ENCODE data around the gene MAP2K1.
"Not testable (repeated sequence)": the region's sequence is repeated elsewhere in the genome, so short reads cannot be mapped to it uniquely, and the experiment has no call there.

The MAP2K1 gene

DNA sequence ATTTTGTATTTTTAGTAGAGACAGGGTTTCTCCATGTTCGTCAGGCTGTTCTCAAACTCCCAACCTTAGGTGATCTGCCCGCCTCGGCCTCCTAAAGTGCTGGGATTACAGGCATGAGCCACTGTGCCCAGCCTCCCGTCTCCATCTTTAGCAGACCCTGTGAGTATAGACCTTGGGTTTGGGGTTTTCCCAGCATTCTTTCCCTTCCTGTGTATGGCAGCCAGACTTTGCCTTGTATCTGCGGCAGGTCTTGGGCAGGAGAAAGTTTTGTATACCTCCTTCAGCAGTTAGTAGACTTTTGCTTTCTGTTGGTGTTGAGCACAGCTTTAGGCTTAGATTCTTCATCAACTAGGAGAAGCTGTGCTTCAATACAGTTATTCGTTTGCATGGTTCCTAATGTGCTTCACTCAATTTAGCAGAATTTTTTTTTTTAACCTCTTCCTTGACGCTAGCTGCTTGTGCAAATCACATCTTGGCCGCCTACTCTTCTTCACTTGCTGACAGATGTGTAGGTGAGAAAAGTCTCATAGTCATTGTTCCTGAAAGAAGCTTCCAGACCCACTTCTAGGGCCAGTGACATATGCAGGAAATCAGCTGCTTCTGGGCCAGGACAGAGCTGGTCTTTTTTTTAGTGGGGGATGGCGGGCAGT is 38.4 kb downstream of the MAP2K1 start:
- no peak for DNase-seq (ENCODE audit: low read depth)

DNA sequence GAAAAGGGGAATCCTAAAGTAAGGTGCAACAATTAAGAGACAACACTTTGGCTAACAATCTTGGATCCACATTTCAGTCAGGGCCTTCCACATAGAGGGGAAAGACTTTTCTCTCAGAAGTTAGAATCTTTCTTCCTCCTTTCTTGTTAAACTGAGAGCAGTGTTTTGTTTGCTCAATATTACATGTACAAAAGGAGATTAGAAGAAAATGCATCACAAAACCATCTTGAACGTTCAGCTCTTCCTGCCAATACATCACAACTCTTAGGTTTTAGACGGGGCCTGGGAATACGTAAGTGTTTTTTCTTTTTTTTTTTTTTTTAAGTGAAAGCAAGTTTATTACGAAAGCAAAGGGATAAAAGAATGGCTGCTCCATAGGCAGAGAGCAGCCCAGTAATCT is 39.1 kb downstream of the MAP2K1 start:
- no peak for DNase-seq (ENCODE audit: low read depth)

GRCh38 chr15:66429117-66429516 is 42.4 kb downstream of the MAP2K1 start:
- no peak for DNase-seq (ENCODE audit: low read depth)

GRCh38 chr15:66429546-66429945 is 42.8 kb downstream of the MAP2K1 start:
- no peak for DNase-seq (ENCODE audit: low read depth)

GRCh38 chr15:66430627-66431255 is 44.0 kb downstream of the MAP2K1 start:
- no peak for DNase-seq (ENCODE audit: low read depth)

DNA sequence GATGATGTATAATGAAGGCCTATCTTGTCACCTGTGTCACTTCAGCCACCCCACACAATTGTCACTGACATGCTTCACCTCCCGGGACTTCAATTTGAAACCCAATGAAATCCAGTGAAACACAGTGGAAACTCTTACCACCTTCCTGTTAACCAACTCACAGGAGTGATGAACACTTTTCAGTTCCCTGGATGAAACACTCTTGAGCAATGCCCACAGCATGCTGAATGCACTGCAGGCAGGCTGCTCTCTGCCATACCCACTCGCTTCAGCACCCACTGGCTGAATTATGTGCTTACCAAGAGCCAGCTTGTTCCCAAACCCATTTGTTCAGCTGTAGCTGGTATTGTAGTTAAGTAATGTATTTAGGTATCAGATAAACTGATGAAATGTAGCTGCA is 47.0 kb downstream of the MAP2K1 start:
- no peak for DNase-seq (ENCODE audit: low read depth)

DNA sequence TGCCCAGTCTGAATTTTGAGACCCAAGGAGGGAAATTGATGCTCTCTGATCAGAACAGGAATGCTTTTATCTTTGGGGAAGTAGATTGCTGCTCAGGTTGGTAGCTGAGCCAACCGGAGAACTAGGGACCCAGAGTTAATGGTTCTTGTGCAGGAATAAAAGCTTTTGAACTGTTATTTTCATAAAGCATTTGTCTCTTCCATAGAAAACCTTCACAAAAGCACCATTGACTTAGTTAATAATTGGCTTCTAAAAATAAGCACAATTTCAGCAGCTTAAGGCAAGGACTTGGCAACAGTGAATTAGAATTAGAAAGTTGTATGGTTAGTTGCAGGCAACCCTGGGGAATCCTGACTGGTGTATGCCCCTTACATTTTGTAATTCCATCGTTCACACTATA is 53.8 kb downstream of the MAP2K1 start:
- no peak for DNase-seq (ENCODE audit: low read depth)

DNA sequence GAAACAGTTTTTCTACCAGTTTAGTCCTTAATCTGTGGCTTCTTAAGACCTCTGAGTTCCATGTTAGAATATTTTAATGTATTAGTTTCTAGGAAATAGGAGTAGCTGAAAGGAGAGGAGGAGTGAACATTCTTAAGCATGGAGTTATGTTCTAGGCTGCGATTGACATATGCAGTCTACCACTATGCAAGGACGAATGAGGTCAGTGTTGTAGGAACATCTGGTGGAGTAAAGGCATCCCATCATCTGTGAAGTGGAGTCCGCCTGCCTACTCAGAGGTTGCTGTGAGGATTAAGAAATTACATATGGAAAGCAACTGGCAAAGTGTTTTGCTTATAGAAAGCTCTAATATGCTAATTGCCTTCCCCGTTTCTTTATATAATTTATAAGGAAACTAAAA is 65.7 kb downstream of the MAP2K1 start:
- no peak for DNase-seq (ENCODE audit: low read depth)

- DNase-seq (ENCODE audit: low read depth) = no peak
Measured at GRCh38 chr15:66452971-66453580, 66.4 kb downstream of the MAP2K1 start.

GRCh38 chr15:66454143-66454542 is 67.4 kb downstream of the MAP2K1 start:
- DNase-seq (ENCODE audit: low read depth) = no peak

DNA sequence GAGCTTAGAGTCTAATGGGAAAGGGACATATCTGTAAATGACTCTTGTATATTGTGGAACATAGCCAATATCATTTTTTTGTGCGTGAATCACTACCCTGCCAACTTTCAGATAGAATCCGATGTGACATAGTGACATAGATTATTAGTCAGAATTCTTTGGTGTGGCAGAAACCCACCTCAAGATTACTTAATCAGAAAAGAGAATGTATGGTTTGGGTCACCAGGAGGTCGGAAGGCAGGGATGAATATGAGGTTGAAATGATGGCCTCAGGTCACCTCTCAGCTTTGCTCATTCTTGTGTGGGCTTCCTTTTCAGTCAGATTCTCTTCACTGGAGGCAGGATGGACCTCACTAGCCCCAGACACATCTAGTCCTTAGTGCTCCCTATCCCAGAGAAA is 69.5 kb downstream of the MAP2K1 start:
- DNase-seq (ENCODE audit: low read depth) = no peak

DNA sequence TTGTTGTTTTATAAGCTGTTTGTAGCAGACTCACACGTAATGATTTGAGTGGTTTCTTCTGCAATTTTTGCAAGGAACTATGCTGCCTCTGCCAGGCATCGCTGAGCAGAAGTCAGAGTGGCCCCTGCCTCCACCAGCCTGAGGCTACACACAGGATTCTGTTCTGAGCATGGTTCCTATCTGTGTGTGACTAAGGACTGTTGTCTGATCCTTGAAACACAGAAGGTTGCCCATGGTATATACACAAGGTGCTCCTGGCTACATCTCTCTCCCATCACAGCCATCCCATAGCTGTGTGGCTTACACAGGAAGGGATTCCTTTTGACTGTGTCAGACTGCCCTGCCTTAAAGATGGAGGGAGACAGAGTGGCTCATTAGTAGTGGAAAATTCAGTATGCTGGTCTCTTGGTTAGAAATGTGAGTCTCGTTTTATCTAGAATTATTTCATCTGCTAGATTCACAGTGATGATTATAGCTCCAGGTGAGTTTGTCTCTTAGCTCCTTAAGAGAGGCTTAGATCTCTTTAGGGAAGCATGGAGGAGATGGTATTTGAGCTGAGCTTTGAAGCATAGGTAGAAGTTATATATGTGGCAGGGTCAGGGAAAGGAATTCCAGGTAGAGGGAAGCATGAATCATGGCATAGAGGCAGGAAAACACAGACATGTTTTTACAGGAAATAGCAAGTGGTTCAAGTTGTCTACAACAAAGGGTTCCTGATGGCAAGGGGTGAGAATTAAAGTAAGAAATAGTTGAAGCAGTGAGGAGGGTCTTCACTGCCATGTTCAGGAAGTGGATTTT is 73.3 kb downstream of the MAP2K1 start:
- DNase-seq (ENCODE audit: low read depth) = no peak

GRCh38 chr15:66461294-66461693 is 74.6 kb downstream of the MAP2K1 start:
- not testable (repeated sequence) for DNase-seq (ENCODE audit: low read depth)

DNA sequence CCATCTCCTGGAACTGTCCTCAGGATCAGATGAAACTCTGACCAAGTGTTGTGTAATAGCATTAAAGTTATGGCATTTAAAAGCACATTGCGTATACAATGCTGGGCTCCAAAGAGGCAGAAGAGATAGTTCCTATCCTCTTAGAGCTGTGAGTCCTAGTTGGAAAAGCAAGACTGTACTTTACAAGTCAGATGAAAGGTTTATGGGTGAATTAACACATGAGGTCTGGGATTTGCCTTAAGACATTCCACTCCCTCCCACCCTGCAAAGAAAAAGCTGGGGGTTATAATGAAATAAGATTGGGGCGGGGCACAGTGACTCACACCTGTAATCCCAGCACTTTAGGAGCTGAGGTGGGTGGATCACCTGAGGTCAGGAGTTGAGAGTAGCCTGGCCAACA is 75.2 kb downstream of the MAP2K1 start:
- no peak for DNase-seq (ENCODE audit: low read depth)

DNA sequence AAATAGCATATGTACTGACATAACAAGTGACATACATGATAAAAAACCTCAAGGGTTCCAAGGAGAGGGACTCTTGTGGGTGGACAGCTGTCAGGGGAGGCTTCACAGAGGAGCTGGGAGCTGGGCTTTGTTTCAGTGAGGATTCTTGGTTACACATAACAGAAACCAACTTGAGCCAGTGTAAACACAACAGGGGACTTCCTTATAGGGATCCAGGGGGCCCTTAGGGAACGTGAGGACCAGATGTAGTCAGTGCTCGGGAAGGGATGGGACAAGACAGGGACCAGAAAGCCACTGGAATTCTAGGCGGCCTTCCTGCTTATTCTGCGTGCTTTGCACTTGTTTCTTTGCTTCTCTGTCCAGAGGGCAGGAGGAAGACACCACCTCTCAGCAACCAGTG is 75.9 kb downstream of the MAP2K1 start:
- no peak for DNase-seq (ENCODE audit: low read depth)

DNA sequence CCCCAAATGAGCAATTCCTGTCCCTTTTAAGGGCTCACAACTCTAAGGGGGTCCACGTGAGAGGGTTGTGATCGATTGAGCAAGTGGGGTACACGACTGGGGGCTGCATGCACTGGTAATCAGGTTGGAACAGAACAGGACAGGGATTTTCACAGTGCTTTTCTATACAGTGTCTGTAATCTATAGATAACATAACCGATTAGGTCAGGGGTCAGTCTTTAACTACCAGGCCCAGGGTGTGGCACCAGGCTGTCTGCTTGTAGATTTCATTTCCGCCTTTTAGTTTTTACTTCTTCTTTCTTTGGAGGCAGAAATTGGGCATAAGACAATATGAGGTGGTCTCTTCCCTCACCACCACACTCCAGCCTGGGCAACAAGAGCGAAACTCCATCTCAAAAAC is 78.6 kb downstream of the MAP2K1 start:
- DNase-seq (ENCODE audit: low read depth) = not testable (repeated sequence)

- DNase-seq (ENCODE audit: low read depth) = not testable (repeated sequence)
Measured at GRCh38 chr15:66467162-66468040, 80.7 kb downstream of the MAP2K1 start.

- not testable (repeated sequence) for DNase-seq (ENCODE audit: low read depth)
Measured at GRCh38 chr15:66470825-66471224, 84.1 kb downstream of the MAP2K1 start.

- DNase-seq (ENCODE audit: low read depth) = no peak
Measured at GRCh38 chr15:66472176-66472999, 85.7 kb downstream of the MAP2K1 start.

GRCh38 chr15:66474135-66474534 is 87.4 kb downstream of the MAP2K1 start:
- DNase-seq (ENCODE audit: low read depth) = no peak

DNA sequence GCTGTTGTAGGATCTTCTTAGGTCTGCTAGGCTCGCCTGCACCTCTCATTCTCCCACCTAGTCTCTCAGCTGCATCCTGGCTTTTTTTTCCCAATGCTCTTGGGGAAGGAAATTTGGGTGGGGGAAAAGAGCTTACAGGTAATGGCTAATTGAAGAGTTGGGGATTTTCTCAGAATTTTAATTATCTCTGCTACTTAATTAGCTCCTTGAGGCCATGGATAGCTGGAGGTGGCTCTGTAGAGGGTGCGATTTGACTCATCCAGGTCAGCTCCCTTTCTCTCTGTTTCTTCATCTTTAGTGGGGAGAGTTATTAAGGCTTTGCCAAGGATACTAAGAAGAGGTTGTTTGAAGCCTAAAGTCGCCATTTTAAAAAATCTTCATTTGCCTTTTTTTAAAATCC is 88.3 kb downstream of the MAP2K1 start:
- DNase-seq (ENCODE audit: low read depth) = no peak

Measured in activated T-cell treated with anti-CD3 and anti-CD28 coated beads for 48 hours (primary cell).